Smooth muscle cell (in vitro differentiated cells): Measurements from ENCODE around the gene PAPSS1. TPM values are rescaled to one million over a fixed set of nuclear protein-coding genes. Genes with fewer than 3 reads are reported as not detected.

Source experiments
- DNase-seq: peaks from one replicate; lab custom pipeline; 2025; ENCODE audit not compliant: unreplicated experiment; lab: John Stamatoyannopoulos, UW
- H2AFZ ChIP-seq: fragments of 200-600 bp; sonication (generic); 2 replicates; pipeline ENCODE4 v1.6.0; 2016; ENCODE audit warnings: antibody characterized with exemption, low read depth, mild to moderate bottlenecking
- H3F3A ChIP-seq: fragments of 200-600 bp; sonication (generic); 2 replicates; pipeline ENCODE4 v1.6.0; 2017; ENCODE audit warnings: antibody characterized with exemption, low read depth
- H3K27ac ChIP-seq: fragments of 200-600 bp; sonication (generic); 2 replicates; pipeline ENCODE4 v1.5.1; 2016; ENCODE audit warnings: low read depth, mild to moderate bottlenecking
- H3K27me3 ChIP-seq: fragments of 200-600 bp; sonication (generic); 2 replicates; pipeline ENCODE4 v1.6.1; 2016; ENCODE audit warnings: low read depth, mild to moderate bottlenecking
- H3K36me3 ChIP-seq: fragments of 200-600 bp; sonication (generic); 2 replicates; pipeline ENCODE4 v1.5.1; 2016; ENCODE audit warnings: low read depth
- H3K4me1 ChIP-seq: fragments of 200-600 bp; sonication (generic); 2 replicates; pipeline ENCODE4 v1.5.1; 2016; ENCODE audit warnings: low read depth
- H3K4me2 ChIP-seq: fragments of 200-600 bp; sonication (generic); 2 replicates; pipeline ENCODE4 v1.6.0; 2016; ENCODE audit warnings: mild to moderate bottlenecking
- H3K4me3 ChIP-seq: fragments of 200-600 bp; sonication (generic); 2 replicates; pipeline ENCODE4 v1.5.1; 2016; ENCODE audit warnings: mild to moderate bottlenecking
- H3K79me2 ChIP-seq: fragments of 200-600 bp; sonication (generic); 2 replicates; pipeline ENCODE4 v1.6.0; 2016; ENCODE audit warnings: low read depth, mild to moderate bottlenecking
- H3K9ac ChIP-seq: fragments of 200-600 bp; sonication (generic); 2 replicates; pipeline ENCODE4 v1.6.0; 2016; ENCODE audit warnings: low read depth
- H3K9me3 ChIP-seq: fragments of 200-600 bp; sonication (generic); replicated peaks from 2 replicates; pipeline ENCODE4 v1.5.1; 2016; ENCODE audit warnings: low read depth
- H4K20me1 ChIP-seq: fragments of 200-600 bp; sonication (generic); 2 replicates; pipeline ENCODE4 v1.6.0; 2016; ENCODE audit warnings: low read depth
- WGBS: methylation state at CpG from one replicate; pipeline ENCODE4 v1.1.7; 2016; ENCODE audit warnings: low lambda C conversion rate; 5-methylcytosine and 5-hydroxymethylcytosine counted together
- polyA plus RNA-seq: library from polyadenylated mRNA; unstranded; fragments of >200 nt; fragmentation: Nextera tagmentation; extraction: Ambion mirVana; gene quantifications from 2 replicates; pipeline ENCODE4 v1.2.1, GENCODE V29; 2016
- total RNA-seq: library from RNA; depleted of rRNA; stranded (reverse); fragments of >200 nt; gene quantifications from 2 replicates; pipeline ENCODE4 v1.2.3, GENCODE V29; 2014
- TF ChIP-seq, protein P1 (sequence below): fragments of 200-600 bp; sonication (generic); IDR thresholded peaks from 2 replicates; pipeline ENCODE4 v1.5.1; 2017; ENCODE audit warnings: borderline replicate concordance, mild to moderate bottlenecking, antibody characterized with exemption; ENCODE audit not compliant: insufficient read depth, poor library complexity, severe bottlenecking

PAPSS1 gene
- total and polyA plus RNA-seq, 2 experiments from 2014 or later: 188 to 198 TPM

DNA sequence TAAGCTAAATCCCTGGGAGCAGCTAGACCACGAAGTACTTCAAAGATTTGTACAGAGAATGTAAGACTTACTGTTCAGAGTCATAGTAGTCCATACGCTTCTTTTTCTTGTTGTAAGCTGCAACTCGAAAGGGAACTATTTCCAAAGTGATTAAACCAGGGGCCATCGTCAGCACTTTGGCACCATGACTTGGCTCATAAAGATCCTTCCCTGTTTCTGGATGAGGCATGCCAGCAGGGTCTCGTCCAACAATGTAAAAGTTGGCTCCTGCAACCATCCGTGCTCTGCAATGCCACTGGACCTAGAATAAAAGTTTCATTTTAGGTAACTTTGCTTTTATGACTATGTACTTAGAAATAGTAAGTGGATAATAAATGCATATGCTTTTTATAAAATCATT lies 88.5 kb downstream of the PAPSS1 start:
- Histone ChIP-seq H2AFZ (no peak overlapping the region), H4K20me1 (peaks cover 23% of the 10 kb centered on the region), H3K36me3 (peaks cover 11% of the 10 kb centered on the region), H3F3A (no peaks in the 10 kb centered on the region), H3K27me3 (no peaks in the 10 kb centered on the region), H3K9ac (no peak overlapping the region), H3K27ac (no peak overlapping the region), H3K4me3 (no peak overlapping the region), H3K4me1 (no peaks in the 10 kb centered on the region), H3K9me3 (no peaks in the 10 kb centered on the region), H3K79me2 (peaks cover 67% of the 10 kb centered on the region), H3K4me2 (no peak overlapping the region)
- 67% methylated on average over 6 of the region's 6 CpGs for WGBS
- TF ChIP-seq, protein P1, sequence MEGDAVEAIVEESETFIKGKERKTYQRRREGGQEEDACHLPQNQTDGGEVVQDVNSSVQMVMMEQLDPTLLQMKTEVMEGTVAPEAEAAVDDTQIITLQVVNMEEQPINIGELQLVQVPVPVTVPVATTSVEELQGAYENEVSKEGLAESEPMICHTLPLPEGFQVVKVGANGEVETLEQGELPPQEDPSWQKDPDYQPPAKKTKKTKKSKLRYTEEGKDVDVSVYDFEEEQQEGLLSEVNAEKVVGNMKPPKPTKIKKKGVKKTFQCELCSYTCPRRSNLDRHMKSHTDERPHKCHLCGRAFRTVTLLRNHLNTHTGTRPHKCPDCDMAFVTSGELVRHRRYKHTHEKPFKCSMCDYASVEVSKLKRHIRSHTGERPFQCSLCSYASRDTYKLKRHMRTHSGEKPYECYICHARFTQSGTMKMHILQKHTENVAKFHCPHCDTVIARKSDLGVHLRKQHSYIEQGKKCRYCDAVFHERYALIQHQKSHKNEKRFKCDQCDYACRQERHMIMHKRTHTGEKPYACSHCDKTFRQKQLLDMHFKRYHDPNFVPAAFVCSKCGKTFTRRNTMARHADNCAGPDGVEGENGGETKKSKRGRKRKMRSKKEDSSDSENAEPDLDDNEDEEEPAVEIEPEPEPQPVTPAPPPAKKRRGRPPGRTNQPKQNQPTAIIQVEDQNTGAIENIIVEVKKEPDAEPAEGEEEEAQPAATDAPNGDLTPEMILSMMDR: no peak
- DNase-seq: no peak

DNA sequence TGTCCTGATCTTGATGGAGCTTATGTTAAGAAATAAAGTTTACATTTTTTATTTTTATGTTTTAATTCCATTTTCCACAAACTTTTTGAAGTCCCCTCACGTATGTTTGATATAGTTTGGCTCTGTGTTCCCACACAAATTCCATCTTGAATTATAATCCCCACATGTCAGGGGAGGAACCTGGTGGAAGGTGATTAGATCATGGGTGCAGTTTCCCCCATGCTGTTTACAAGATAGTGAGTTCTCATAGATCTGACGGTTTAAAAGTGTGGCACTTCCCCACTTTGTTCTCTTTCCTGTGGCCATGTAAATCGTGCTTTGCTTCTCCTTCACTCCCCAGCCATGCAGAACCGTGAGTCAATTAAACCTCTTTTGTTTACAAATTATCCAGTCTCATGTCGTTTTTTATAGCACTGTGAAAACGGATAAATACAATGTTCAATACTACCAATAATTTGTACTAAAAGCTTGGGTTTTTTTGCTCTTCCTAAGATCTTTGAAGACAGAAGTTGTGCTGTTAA lies 89.8 kb downstream of the PAPSS1 start:
- no peak overlapping the region for H3K4me2 ChIP-seq
- peaks cover 11% of the 10 kb centered on the region for H3K36me3 ChIP-seq
- no peak for DNase-seq
- H3K9ac ChIP-seq: no peak overlapping the region
- H3K27me3 ChIP-seq: no peaks in the 10 kb centered on the region
- H3K4me3 ChIP-seq: no peak overlapping the region
- peaks cover 27% of the 10 kb centered on the region for H4K20me1 ChIP-seq
- no peak overlapping the region for H3K27ac ChIP-seq
- no peaks in the 10 kb centered on the region for H3F3A ChIP-seq
- H3K79me2 ChIP-seq: peaks cover 69% of the 10 kb centered on the region
- no peaks in the 10 kb centered on the region for H3K9me3 ChIP-seq
- TF ChIP-seq, protein P1: no peak
- WGBS: 87% methylated on average over 6 of the region's 6 CpGs
- no peaks in the 10 kb centered on the region for H3K4me1 ChIP-seq
- H2AFZ ChIP-seq: no peak overlapping the region

DNA sequence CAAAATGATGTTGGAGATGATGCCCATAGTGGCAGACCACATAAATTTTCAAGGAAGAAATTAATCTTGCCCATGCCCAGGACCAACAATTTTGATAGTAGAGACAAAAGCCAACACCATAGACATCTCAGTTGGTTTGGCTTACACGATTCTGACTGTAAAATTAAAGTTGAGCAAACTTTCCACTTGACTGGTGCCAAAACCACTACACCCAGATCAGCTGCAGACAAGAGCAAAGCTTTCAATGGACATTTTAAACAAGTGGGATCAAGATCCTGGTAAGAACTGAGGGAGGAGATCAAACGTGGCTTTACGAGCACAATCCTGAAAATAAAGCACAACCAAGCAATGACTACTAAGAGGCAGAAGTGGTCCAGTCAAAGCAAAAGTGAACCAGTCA lies 90.7 kb downstream of the PAPSS1 start:
- no peak overlapping the region for H3K4me2 ChIP-seq
- no peaks in the 10 kb centered on the region for H3K27me3 ChIP-seq
- H3K36me3 ChIP-seq: peaks cover 14% of the 10 kb centered on the region
- H3K9ac ChIP-seq: no peak overlapping the region
- H2AFZ ChIP-seq: no peak overlapping the region
- 50% methylated on average over 3 of the region's 3 CpGs for WGBS
- H3K4me3 ChIP-seq: no peak overlapping the region
- no peaks in the 10 kb centered on the region for H3F3A ChIP-seq
- no peaks in the 10 kb centered on the region for H3K9me3 ChIP-seq
- no peaks in the 10 kb centered on the region for H3K4me1 ChIP-seq
- TF ChIP-seq, protein P1: no peak
- H4K20me1 ChIP-seq: peaks cover 26% of the 10 kb centered on the region
- no peak for DNase-seq
- peaks cover 74% of the 10 kb centered on the region for H3K79me2 ChIP-seq
- H3K27ac ChIP-seq: no peak overlapping the region

DNA sequence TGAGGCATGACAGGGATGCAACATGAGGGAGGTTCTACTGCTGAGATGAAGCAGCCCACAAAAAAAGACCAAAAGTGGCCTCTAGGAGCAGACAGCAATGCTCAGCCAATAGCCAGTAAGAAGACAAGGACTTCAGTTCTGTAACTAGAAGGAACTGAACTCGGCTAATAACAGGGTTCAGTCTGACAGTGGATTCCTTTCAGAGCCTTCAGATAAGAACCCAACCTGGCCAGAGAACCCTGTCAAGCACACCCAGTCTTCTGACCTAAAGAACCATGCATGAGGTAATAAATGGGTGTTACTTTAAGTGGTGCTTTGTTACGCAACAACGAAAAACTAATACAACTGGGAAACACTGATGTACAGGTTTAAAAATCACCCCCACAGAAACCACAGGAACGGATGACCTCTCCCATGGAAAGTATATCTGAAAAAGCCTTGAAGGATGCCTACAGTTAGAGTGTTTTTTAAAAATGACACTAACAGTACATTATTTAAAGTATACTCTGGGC lies 94.6 kb downstream of the PAPSS1 start:
- 96% methylated on average over 4 of the region's 4 CpGs for WGBS
- TF ChIP-seq, protein P1: no peak
- H3K27ac ChIP-seq: no peak overlapping the region

More for the DNA sequence above, 94.6 kb downstream of the PAPSS1 start:
- peaks cover 7% of the 10 kb centered on the region for H3K36me3 ChIP-seq
- H3K4me2 ChIP-seq: no peak overlapping the region
- H2AFZ ChIP-seq: no peak overlapping the region
- no peak for DNase-seq
- peaks cover 19% of the 10 kb centered on the region for H4K20me1 ChIP-seq
- H3K79me2 ChIP-seq: peaks cover 60% of the 10 kb centered on the region
- H3K9me3 ChIP-seq: no peaks in the 10 kb centered on the region
- no peaks in the 10 kb centered on the region for H3K27me3 ChIP-seq
- H3F3A ChIP-seq: peaks cover 5% of the 10 kb centered on the region
- H3K4me3 ChIP-seq: no peak overlapping the region
- H3K9ac ChIP-seq: no peak overlapping the region
- no peaks in the 10 kb centered on the region for H3K4me1 ChIP-seq
